RWPE2 (cell line): ENCODE data around the gene ALPP.
"Not testable (repeated sequence)": the region's sequence is repeated elsewhere in the genome, so short reads cannot be mapped to it uniquely, and the experiment has no call there.

Experiments used
- ATAC-seq: fragments of 200-7000 bp; cut with Tn5 transposase; 3 replicates; pipeline ENCODE4 v1.9.1; 2021; ENCODE audit warnings: low read depth
- DNase-seq: peaks from one replicate; pipeline ENCODE4 v3.0.0-alpha.2; 2020; ENCODE audit warnings: low spot score
- H3K27ac ChIP-seq: fragments of 450-650 bp; 2 replicates; pipeline ENCODE4 v1.5.1; 2017; ENCODE audit warnings: mild to moderate bottlenecking; ENCODE audit not compliant: poor library complexity, severe bottlenecking
- H3K27me3 ChIP-seq: fragments of 250-450 bp; sonication (Bioruptor Pico); 2 replicates; pipeline ENCODE4 v1.5.1; 2021; ENCODE audit warnings: mild to moderate bottlenecking, moderate library complexity; ENCODE audit not compliant: insufficient read depth, poor library complexity, severe bottlenecking
- H3K36me3 ChIP-seq: fragments of 250-450 bp; sonication (Bioruptor Pico); 2 replicates; pipeline ENCODE4 v1.5.1; 2020; ENCODE audit warnings: low read depth, mild to moderate bottlenecking, moderate library complexity
- H3K4me1 ChIP-seq: fragments of 250-450 bp; sonication (Bioruptor Pico); 2 replicates; pipeline ENCODE4 v1.5.1; 2021; ENCODE audit warnings: mild to moderate bottlenecking, moderate library complexity; ENCODE audit not compliant: insufficient read depth, poor library complexity, severe bottlenecking
- H3K4me3 ChIP-seq: fragments of 250-450 bp; sonication (Bioruptor Pico); 2 replicates; pipeline ENCODE4 v1.5.1; 2021; ENCODE audit warnings: mild to moderate bottlenecking, moderate library complexity; ENCODE audit not compliant: severe bottlenecking
- H3K9me3 ChIP-seq: fragments of 250-450 bp; sonication (Bioruptor Pico); 2 replicates; pipeline ENCODE4 v1.5.1; 2021; ENCODE audit warnings: mild to moderate bottlenecking, moderate library complexity; ENCODE audit not compliant: severe bottlenecking
- CTCF ChIP-seq: fragments of 450-650 bp; IDR thresholded peaks from one replicate; pipeline ENCODE4 v1.5.1; 2017; ENCODE audit warnings: mild to moderate bottlenecking, moderate library complexity; ENCODE audit not compliant: poor library complexity, severe bottlenecking

The ALPP gene

GRCh38 chr2:232367016-232367415 is 11.5 kb upstream of the ALPP start:
- Histone ChIP-seq H3K36me3 (no peaks in the 10 kb centered on the region), H3K4me3 (no peak overlapping the region), H3K4me1 (no peaks in the 10 kb centered on the region), H3K27ac (no peak overlapping the region), H3K27me3 (no peaks in the 10 kb centered on the region), H3K9me3 (no peaks in the 10 kb centered on the region)
- peak; percentile 18 for DNase-seq
- TF ChIP-seq CTCF: no peak
- ATAC-seq: no peak

- H3K27me3 ChIP-seq: no peaks in the 10 kb centered on the region
- H3K4me1 ChIP-seq: no peaks in the 10 kb centered on the region
- H3K36me3 ChIP-seq: no peaks in the 10 kb centered on the region
- TF ChIP-seq CTCF: no peak
- ATAC-seq: no peak
- H3K27ac ChIP-seq: no peak overlapping the region
- no peak overlapping the region for H3K4me3 ChIP-seq
- DNase-seq: peak; percentile 49
- no peaks in the 10 kb centered on the region for H3K9me3 ChIP-seq
Measured at GRCh38 chr2:232367591-232368233, 10.8 kb upstream of the ALPP start.

- H3K36me3 ChIP-seq: no peaks in the 10 kb centered on the region
- no peak overlapping the region for H3K27ac ChIP-seq
- no peaks in the 10 kb centered on the region for H3K4me1 ChIP-seq
- no peak for TF ChIP-seq CTCF
- DNase-seq (peak; percentile 47), ATAC-seq (peak; percentile 53; the same call in 1 of the 3 replicates)
- no peak overlapping the region for H3K4me3 ChIP-seq
- no peaks in the 10 kb centered on the region for H3K9me3 ChIP-seq
- no peaks in the 10 kb centered on the region for H3K27me3 ChIP-seq
Measured at GRCh38 chr2:232368311-232368731, 10.2 kb upstream of the ALPP start.

- Histone ChIP-seq H3K4me3 (no peak overlapping the region), H3K27me3 (no peaks in the 10 kb centered on the region), H3K36me3 (no peaks in the 10 kb centered on the region), H3K27ac (no peak overlapping the region), H3K4me1 (no peaks in the 10 kb centered on the region), H3K9me3 (no peaks in the 10 kb centered on the region)
- peak; percentile 35 for DNase-seq
- ATAC-seq: no peak
- TF ChIP-seq CTCF: no peak
Measured at GRCh38 chr2:232369126-232369951, 9.2 kb upstream of the ALPP start.

- H3K4me1 ChIP-seq, H3K36me3 ChIP-seq, H3K4me3 ChIP-seq, ATAC-seq, H3K9me3 ChIP-seq, H3K27ac ChIP-seq, DNase-seq, H3K27me3 ChIP-seq: not testable (repeated sequence)
Measured at GRCh38 chr2:232370007-232370406, 8.5 kb upstream of the ALPP start.
